M059J (cell line): ENCODE data around the gene EXOC6. TPM values are rescaled to one million over a fixed set of nuclear protein-coding genes. Genes with fewer than 3 reads are reported as not detected.

ENCODE experiments used
- DNase-seq: peaks from one replicate; pipeline ENCODE4 v3.0.0-alpha.2; 2012; ENCODE audit warnings: low read depth
- total RNA-seq: library from RNA; depleted of rRNA; stranded (reverse); fragments of >200 nt; shearing (Covaris generic); gene quantifications from 2 replicates; pipeline ENCODE4 v1.2.3, GENCODE V29; 2014

The EXOC6 gene
- total RNA-seq, 1 experiment from 2014 or later = 12.6 TPM

- no peak for DNase-seq
Observed at GRCh38 chr10:92834331-92834730, 14.0 kb upstream of the EXOC6 start.

DNA sequence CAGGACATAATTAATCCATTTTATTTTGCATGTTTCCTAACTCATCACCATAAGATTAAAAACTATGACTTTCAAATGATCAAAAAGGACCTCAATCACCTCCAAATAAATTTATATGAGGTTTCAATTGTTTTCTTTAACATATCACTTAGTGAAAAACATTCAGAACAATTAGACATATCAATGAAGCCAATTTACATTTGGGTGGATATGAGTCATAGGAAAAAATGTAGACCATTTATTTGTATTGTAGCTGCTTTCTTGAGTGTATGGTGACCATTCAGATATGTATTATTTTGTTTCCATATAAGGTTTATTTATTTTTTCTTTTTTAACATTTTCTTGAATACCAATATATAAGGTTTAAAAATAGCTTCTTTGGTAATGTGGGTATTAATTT, 13.3 kb upstream of the EXOC6 start:
- no peak for DNase-seq

GRCh38 chr10:92837456-92837855, 10.9 kb upstream of the EXOC6 start:
- no peak for DNase-seq

GRCh38 chr10:92839191-92840085, 8.9 kb upstream of the EXOC6 start:
- peak; percentile 59 for DNase-seq

DNA sequence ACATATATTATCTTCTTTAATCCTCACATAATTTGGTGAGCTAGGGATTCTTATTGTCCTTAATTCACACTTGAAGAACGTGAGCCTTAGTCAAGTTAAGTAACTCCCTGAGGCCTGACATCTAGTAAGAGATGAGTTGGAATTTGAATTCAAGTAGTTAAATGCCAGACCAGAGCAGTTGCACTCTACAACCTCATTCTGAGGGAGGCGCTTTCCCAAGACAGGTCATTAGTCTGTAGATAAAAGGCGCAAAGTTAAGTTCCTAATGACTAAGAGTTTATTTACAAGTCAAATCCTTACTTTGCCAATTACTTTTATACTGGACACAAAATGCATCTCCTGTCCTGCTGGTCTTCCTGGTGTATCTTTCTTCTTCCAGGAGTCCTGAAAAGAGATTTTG, 3.6 kb upstream of the EXOC6 start:
- peak; percentile 22 for DNase-seq

- DNase-seq = no peak
Observed at GRCh38 chr10:92845921-92846320, 2.4 kb upstream of the EXOC6 start.

- DNase-seq = no peak
Observed at GRCh38 chr10:92846344-92846743, 2.0 kb upstream of the EXOC6 start.

DNA sequence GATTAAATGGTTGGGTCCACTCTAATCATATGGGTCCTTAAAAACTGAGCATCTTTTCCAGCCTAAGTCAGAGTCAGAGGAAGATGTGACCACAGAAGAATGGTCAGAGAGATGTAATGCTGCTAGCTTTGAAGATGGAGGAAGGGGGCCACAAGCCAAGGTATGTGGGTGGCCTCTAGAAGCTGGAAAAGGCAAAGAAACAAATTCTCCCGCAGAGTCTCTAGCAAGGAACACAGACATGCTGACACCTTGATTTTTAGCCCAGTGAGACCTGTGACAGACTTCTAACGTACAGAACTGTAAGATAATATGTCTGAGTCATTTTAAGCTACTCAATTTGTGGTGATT, 1.5 kb upstream of the EXOC6 start:
- DNase-seq = no peak

GRCh38 chr10:92847202-92847864, 987 bp upstream of the EXOC6 start:
- peak; percentile 64 for DNase-seq

DNA sequence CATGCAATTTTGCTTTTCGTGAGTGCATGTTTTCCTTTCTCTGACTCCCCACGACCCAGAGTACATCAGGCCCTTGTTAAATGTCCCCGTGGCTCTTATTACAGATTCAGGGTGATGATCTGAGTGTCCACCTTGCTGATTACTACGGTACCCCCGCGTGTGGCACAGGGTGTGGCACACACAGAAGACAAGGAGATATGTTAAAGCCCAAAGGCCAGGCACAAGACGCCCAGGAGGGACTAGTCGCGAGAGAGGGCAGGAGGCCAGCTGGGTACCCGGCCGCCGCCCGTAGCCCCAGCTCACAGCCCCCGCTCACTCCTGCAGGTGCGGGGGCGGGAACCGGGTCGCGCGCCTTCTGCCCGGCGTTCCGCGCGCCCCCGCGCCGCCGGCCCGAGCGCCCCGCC, 281 bp upstream of the EXOC6 start:
- no peak for DNase-seq

DNA sequence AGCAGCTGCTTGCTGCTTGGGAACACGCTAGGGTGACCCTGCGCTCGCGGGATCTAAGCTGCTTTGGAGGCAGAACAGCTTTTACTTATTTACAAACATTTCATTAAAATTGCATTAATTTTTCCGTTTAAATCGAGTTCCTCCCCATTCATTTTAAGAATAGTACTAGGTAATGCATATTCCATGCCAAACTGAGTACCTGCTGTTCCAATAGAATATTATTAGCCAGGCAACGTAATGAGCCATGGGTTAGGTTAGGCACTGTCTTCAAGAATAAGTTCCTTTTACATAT, 860 bp downstream of the EXOC6 start:
- DNase-seq = no peak

DNA sequence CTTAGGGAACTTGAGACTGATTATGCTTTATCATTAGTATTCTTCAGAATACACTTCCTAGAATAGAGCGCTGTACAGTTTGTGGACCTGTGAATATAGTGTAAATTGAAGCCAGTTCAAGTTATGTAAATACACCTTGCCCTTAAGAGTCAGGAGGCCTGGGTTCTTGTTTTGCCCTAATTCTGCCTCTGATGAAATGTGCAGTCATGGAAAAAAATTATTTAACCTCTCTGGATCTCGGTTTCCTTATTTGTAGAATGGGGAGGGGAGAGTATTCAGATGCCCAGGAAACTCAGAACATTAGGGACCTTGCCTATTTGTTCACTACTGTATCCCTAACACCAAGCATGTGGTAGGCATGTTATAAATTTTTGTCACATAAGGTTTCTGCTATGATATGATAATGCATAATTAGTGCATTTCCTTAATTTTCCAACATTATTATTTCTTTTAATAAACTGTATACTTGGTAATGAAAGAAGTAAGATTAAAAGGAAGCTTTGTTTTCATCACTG, 1.3 kb downstream of the EXOC6 start:
- no peak for DNase-seq

DNA sequence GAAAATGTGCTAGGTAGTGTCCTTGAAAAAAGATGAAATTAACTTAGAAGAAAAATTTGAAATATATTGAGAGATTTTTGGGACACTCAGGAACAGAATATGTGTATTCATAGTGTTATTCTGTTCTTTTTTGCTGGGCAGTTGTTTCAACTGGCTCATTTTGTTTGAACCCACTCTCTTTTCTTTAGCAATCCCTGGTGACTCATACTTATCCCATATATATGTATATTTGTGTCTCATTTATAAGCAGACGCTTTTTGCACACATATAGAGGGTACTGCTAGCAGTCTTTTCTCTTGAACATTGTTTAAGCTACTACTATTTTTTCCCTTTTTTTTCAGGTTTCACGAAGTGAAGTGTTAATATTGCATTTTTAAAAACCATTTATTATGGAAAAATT, 1.9 kb downstream of the EXOC6 start:
- no peak for DNase-seq

DNA sequence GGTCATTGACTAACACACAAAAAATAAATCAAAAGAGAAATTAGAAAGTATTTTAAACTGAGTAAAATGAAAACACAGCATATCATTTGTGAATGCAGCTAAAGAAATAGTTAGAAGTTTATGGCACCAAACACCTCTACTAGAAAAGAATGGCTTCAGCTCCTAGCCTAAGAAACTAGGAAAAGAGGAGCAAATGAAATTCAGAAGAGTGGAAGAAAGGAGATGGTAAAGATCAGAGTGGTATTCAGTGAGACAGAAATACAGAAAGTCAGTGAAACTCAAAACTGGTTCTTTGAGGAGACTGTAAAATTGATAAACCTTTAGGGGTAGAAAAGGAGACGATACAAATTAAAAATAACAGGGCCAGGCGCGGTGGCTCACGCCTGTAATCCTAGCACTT, 2.7 kb downstream of the EXOC6 start:
- DNase-seq = no peak

DNA sequence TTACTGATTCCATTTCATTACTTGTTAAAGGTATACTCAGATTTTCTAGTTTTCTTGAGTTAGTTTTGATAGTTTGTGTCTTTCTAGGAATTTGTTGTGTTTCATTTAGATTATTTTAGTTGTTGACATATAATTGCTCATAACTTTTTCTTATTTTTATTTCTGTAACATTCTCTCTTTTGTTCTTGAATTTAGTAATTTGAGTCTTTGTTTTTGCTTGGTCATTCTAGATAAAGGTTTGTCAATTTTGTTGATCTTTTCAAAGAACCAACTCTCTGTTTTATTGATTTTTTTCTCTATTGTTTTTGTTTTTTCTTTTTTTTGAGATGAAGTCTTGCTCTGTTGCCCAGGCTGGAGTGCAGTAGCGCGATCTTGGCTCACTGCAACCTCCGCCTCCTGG, 7.2 kb downstream of the EXOC6 start:
- no peak for DNase-seq

DNA sequence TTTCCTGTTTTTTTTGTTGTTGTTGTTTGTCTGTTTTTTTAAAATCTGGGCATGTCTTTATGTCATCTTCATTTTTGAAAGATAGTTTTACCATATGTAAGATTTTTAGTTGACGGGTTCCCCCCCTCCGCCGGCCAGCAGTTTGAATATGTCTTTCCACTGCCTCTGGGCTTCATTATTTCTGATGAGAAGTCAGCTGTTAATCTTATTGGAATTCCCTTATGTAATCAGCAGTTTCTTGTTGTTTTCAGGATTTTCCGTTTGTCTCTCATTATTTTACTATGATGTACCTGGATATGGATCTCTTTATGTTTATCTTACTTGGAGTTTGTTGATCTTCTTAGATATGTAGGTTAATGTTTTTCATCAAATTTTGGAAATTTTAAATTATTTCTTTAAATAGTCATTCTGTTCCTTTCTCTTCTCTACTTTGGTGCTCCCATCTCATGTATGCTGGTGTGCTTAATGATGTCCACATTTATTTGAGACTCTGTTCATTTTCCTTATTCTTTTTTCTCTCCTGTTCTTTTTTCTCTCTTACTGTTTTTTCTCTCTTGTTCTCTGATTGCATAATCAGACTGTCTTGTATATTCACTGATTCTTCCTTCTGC, 9.7 kb downstream of the EXOC6 start:
- no peak for DNase-seq

GRCh38 chr10:92867235-92867634, 18.9 kb downstream of the EXOC6 start:
- no peak for DNase-seq

- DNase-seq = no peak
Observed at GRCh38 chr10:92868036-92868435, 19.7 kb downstream of the EXOC6 start.

GRCh38 chr10:92868557-92868956, 20.2 kb downstream of the EXOC6 start:
- DNase-seq = no peak

- DNase-seq = no peak
Observed at GRCh38 chr10:92873029-92873428, 24.7 kb downstream of the EXOC6 start.

- no peak for DNase-seq
Observed at GRCh38 chr10:92876509-92877036, 28.3 kb downstream of the EXOC6 start.

- DNase-seq = peak; percentile 61
Observed at GRCh38 chr10:92880233-92880861, 32.0 kb downstream of the EXOC6 start.
